Activated CD8-positive, alpha-beta memory T cell treated with anti-CD3 and anti-CD28 coated beads, Interleukin-2, amount 10 ng/mL, durations not matched to agents 7 days and 5 days (primary cell): ENCODE data around the gene ARHGEF10L. TPM values are rescaled to one million over a fixed set of nuclear protein-coding genes. Genes with fewer than 3 reads are reported as not detected.

Experiments
- ATAC-seq: fragments of 150-1000 bp; cut with Tn5 transposase; one replicate; pipeline ENCODE4 v1.10.0; 2021; ENCODE audit warnings: moderate library complexity
- CTCF ChIA-PET: fragments of 350-600 bp; sonication (Branson Sonifier 250); formaldehyde crosslinking; loops from one replicate; lab custom pipeline; 2021; ENCODE audit warnings: antibody characterized with exemption; lab: Charles Lee
- DNase-seq: peaks from one replicate; pipeline ENCODE4 v3.0.0-alpha.2; 2020
- H3K27ac Mint-ChIP-seq: one replicate; pipeline ENCODE4 v1.8.0; 2021; ENCODE audit warnings: mild to moderate bottlenecking, mixed read lengths
- H3K27me3 Mint-ChIP-seq: one replicate; pipeline ENCODE4 v1.8.0; 2021; ENCODE audit warnings: mixed read lengths
- H3K36me3 Mint-ChIP-seq: one replicate; pipeline ENCODE4 v1.8.0; 2021; ENCODE audit warnings: mild to moderate bottlenecking, mixed read lengths
- H3K4me1 Mint-ChIP-seq: one replicate; pipeline ENCODE4 v1.8.0; 2021; ENCODE audit warnings: mixed read lengths
- H3K4me3 Mint-ChIP-seq: one replicate; pipeline ENCODE4 v1.8.0; 2021; ENCODE audit warnings: mild to moderate bottlenecking, moderate library complexity, mixed read lengths
- H3K9me3 Mint-ChIP-seq: one replicate; pipeline ENCODE4 v1.8.0; 2022; ENCODE audit warnings: low read depth, mixed read lengths
- total RNA-seq, 2 experiments: library from RNA; stranded (reverse); gene quantifications; one replicate each; pipeline ENCODE4 v1.2.3, GENCODE V29; 2021

ARHGEF10L gene
- total RNA-seq, 2 experiments from 2014 or later: not detected

DNA sequence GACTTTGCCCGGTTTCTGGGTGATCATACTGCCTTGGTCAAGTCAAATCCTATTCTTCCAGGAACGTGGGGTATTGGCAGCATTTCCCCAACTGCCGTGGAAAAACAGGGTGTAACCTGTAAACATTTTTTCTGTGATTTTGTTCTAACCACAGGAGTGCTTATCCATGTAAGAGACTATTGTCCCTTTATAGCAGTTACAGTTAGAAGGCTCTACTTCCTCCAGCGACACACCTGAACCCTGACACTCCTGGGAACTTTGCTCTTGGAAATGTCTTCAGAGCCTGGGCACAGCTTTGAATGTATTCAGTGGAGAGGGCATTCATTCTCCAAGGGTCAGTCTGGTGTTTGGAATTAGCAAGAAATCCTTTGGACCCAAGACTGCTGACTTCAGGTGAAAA is 26.4 kb upstream of the ARHGEF10L start:
- DNase-seq (no peak), ATAC-seq (no peak)
- Mint-ChIP-seq H3K27ac (no peak overlapping the region), H3K4me3 (no peak overlapping the region), H3K27me3 (peaks cover 17% of the 10 kb centered on the region), H3K9me3 (no peaks in the 10 kb centered on the region), H3K4me1 (no peaks in the 10 kb centered on the region), H3K36me3 (no peaks in the 10 kb centered on the region)
- CTCF ChIA-PET: no interaction called here

DNA sequence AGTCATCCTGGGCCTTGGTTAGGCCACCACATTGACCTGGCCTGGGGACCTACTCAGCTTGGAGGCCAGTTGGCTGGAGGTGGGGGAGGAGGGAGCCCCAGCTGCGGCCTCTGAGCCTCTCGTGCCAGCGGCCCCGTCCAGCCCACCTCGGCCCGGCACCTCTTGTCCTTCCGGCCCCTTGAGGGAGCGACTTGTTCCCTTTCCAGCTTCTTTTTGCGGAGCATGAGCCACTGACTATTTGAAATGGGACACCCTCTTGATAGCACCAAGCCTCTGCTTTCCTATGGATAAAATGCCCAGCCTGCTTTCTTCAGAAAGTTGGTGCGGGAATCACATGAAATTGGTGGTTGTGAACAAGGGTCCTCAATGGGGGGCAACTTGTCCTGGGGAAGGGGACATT is 24.7 kb upstream of the ARHGEF10L start:
- H3K4me1 Mint-ChIP-seq: no peaks in the 10 kb centered on the region
- peaks cover 17% of the 10 kb centered on the region for H3K27me3 Mint-ChIP-seq
- DNase-seq: no peak
- H3K36me3 Mint-ChIP-seq: no peaks in the 10 kb centered on the region
- H3K9me3 Mint-ChIP-seq: no peaks in the 10 kb centered on the region
- H3K27ac Mint-ChIP-seq: no peak overlapping the region
- no peak overlapping the region for H3K4me3 Mint-ChIP-seq
- CTCF ChIA-PET: no interaction called here
- no peak for ATAC-seq

DNA sequence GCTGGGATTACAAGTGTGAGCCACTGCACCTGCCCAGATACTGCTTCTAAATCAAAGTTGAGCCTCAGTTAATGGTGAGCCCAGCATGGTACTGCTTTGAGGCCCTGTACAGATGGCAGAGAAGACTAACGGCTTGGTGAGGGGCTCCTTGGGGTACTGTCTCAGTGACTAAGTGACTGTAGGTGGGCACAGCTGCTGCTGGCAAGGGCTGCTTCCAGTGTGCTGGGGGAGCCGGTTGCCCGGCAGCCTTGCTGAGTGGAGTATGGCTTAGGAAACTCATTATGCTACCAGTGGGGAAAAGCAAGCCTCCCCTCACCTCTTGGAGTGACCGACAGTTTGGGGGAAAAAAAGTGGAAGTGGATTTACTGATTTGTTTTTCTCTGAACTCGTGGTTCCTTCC is 23.6 kb upstream of the ARHGEF10L start:
- H3K4me1 Mint-ChIP-seq: no peaks in the 10 kb centered on the region
- H3K27me3 Mint-ChIP-seq: peaks cover 17% of the 10 kb centered on the region
- CTCF ChIA-PET: no interaction called here
- no peak overlapping the region for H3K27ac Mint-ChIP-seq
- H3K36me3 Mint-ChIP-seq: no peaks in the 10 kb centered on the region
- DNase-seq (no peak), ATAC-seq (no peak)
- H3K9me3 Mint-ChIP-seq: no peaks in the 10 kb centered on the region
- H3K4me3 Mint-ChIP-seq: no peak overlapping the region

DNA sequence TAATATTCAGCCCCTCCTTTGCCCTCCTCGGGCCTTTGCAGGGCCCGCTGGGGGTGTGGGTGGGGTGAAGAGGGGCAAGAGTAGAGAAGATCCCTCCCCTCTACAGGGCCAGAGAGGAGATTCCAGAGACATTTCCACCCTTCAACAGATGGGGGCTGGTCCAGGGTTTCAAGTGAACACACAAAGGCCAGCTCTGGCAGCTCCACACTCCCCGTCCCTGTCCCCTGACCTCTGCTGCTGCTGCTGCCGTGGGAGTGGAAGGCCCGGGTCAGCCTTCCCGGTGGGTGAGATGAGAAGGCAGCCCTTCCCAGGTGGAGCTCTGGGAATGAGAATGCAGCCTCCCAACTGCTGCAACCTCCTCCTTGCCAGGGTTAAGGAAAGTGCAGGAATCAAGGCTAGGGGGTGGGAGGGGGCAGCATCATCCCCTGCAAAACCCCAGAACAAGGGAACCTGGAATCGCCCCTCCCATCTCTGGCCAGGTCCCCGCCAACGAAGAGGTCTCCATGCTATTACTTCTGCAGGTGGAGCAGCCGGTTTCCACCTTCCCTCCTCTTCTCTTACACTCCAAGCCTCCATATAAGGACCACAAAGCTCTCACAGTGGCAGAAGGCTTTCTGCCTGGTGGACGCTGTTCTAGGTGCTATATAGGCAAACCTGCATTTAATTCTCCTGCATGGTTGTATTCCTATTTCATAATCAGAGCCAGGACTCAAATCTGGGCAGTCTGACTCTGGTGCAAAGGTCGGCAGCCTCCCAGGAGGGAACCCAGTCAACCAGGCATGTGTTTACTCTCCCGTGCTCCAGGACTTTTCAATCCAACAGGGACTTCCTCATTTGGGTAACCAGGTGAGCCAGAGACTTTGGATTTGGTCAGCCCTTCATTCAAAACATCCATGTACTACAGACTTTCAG is 22.9 kb upstream of the ARHGEF10L start:
- ATAC-seq (no peak), DNase-seq (no peak)
- Mint-ChIP-seq H3K9me3 (no peaks in the 10 kb centered on the region), H3K27me3 (peaks cover 17% of the 10 kb centered on the region), H3K4me1 (no peaks in the 10 kb centered on the region), H3K4me3 (no peak overlapping the region), H3K36me3 (no peaks in the 10 kb centered on the region), H3K27ac (no peak overlapping the region)
- CTCF ChIA-PET: no interaction called here

DNA sequence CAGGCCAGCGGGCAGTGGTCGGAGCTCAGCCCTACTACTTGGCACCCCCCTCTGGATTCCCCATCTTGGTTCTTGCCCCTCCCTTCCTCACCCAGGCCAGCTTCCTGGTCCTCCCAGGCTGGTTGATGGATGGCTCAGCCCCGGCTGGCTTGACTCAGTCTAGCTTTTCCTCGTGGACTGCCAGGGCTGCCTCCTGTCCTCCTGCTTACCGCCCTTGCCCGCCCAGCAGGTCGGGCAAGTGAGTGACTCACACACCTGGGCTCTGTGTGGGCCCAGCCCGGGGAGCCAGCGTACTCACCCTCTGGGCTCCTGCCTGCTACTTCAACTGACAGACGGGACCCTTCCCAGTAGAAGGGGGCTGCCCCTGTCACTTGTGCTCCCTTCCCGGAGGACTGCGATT is 19.5 kb upstream of the ARHGEF10L start:
- no peak overlapping the region for H3K27ac Mint-ChIP-seq
- H3K36me3 Mint-ChIP-seq: no peaks in the 10 kb centered on the region
- CTCF ChIA-PET: no interaction called here
- H3K4me3 Mint-ChIP-seq: no peak overlapping the region
- DNase-seq (no peak), ATAC-seq (no peak)
- no peaks in the 10 kb centered on the region for H3K4me1 Mint-ChIP-seq
- peaks cover 14% of the 10 kb centered on the region for H3K27me3 Mint-ChIP-seq
- H3K9me3 Mint-ChIP-seq: no peaks in the 10 kb centered on the region

DNA sequence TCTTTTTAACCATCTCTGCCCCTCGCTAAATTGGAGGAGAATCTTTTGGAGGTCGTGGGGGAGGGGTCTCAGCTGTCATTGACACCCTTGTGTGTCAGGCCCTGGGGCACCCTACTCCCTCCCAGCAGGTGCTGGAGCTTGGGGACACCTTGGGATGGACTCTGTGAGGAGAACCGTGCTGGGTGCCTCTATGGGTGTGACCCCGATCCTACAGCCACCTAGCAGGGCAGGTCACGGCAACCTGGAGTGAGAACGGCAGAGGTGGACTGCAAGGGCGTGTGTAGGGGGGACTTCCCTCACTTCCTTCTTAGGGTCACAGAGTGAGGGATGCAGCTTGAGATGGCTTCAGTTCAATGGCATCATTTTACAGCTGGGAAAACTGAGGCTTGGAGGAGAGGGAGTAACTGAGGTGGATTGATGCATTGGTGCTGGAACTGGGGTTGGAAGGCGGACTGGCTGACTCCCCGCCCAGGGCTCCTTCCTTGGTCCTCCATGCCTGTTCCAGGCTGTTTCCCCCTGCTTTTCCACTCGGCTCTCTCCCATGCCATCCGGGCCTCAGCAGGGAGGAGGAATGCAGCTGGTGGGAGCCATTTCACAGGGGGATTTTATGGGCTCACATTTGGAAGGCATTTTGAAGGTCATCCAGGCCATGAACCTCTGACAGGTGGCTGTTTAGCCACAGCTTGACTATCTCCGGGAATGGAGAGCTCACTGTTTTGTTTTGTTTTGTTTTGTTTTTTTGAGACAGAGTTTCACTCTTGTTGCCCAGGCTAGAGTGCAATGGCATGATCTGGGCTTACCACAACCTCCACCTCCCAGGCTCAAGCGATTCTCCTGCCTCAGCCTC is 18.8 kb upstream of the ARHGEF10L start:
- DNase-seq (no peak), ATAC-seq (no peak)
- H3K4me1 Mint-ChIP-seq: no peaks in the 10 kb centered on the region
- H3K36me3 Mint-ChIP-seq: no peaks in the 10 kb centered on the region
- no peak overlapping the region for H3K4me3 Mint-ChIP-seq
- CTCF ChIA-PET: no interaction called here
- H3K9me3 Mint-ChIP-seq: no peaks in the 10 kb centered on the region
- peaks cover 13% of the 10 kb centered on the region for H3K27me3 Mint-ChIP-seq
- no peak overlapping the region for H3K27ac Mint-ChIP-seq

DNA sequence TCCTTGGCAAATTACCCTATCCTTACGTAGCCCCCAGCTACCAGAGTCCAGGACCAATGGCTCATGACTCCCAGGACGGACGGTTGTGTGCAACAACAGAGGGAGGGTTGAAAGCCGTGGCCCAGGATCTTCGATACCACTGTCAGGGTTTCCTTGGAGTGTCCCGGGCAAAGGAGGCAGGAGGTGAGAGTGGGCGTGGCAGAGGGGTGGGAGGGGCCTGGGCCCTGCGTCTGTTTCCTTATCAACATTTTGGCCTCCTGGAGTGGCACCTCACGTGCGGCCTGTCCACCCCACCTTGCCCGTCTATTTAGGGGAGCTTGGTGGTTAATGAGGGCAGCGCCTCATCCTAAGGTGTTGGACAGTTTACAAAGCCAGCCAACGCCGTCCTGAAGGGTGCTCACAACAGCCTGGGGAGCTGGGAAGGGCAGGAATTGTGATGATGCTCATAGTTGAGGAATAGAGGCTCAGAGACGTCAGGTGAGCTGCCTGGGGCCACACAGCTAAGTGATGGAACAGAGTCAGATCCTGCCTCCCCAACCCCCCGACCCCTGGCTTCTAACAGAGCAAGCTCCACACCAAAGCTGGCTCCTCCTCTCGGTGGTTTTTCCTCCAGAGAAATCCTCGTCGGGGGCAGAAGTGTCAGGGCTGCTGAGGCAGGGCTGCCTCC is 17.4 kb upstream of the ARHGEF10L start:
- CTCF ChIA-PET: no interaction called here
- Mint-ChIP-seq H3K36me3 (no peaks in the 10 kb centered on the region), H3K4me3 (no peak overlapping the region), H3K27me3 (peaks cover 4% of the 10 kb centered on the region), H3K9me3 (no peaks in the 10 kb centered on the region), H3K4me1 (no peaks in the 10 kb centered on the region), H3K27ac (no peak overlapping the region)
- DNase-seq (no peak), ATAC-seq (no peak)

DNA sequence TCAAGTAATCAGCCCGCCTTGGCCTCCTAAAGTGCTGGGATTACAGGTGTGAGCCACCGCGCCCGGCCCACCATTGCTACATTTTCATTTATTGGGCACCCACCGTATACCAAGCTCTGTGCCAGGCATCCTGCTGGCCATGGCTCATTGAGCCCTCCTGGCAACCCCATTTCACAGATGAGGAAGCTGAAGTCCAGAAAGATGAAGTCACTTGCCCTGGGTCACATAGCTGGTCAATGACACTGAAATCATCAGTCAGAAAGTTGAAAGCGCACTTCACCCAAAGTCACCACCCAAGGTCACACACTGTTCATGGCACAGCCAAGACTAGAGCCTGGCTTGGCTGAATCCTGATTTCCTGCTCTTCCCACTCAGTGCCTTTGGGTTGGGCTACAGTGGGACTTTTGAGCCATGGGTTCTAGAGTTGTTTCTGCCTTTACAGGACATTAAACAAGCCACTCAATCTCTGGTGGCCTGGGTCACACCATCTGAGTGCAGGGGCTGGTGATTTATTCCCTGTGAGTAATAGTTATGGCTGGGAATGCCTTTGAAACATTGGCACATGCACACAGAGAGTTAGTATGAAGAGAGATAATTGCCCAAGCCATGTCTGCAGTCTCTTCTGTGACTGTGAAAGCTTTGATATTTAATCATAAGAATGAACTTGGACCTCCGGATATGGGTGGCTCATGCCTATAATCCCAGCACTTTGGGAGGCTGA is 16.0 kb upstream of the ARHGEF10L start:
- Mint-ChIP-seq H3K4me1 (no peaks in the 10 kb centered on the region), H3K4me3 (no peak overlapping the region), H3K27ac (no peak overlapping the region), H3K36me3 (no peaks in the 10 kb centered on the region), H3K9me3 (no peaks in the 10 kb centered on the region), H3K27me3 (peaks cover 4% of the 10 kb centered on the region)
- DNase-seq (no peak), ATAC-seq (no peak)
- CTCF ChIA-PET: no interaction called here

DNA sequence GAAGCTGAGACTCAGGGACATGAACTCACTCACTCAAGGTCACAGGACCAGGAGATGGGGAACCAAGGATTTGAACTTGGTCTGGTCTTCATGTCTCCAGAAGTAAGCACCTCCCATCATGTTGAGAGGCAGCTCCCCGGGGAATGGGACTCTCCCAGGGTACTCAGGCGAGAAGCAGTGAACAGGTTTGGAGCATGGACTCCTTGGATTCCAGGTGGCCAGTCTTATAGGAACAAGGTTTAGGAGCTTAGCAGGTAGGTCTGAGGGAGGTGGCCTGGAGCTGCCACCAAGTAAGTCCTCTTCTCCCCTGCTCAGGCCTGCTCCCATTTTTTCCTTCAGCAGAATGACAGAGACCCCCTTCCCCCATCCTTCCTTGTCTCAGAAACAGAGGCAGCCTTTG is 14.9 kb upstream of the ARHGEF10L start:
- no peak for ATAC-seq
- no peak for DNase-seq
- no peaks in the 10 kb centered on the region for H3K4me1 Mint-ChIP-seq
- H3K27ac Mint-ChIP-seq: no peak overlapping the region
- no peak overlapping the region for H3K4me3 Mint-ChIP-seq
- H3K27me3 Mint-ChIP-seq: peaks cover 7% of the 10 kb centered on the region
- H3K36me3 Mint-ChIP-seq: no peaks in the 10 kb centered on the region
- CTCF ChIA-PET: no interaction called here
- H3K9me3 Mint-ChIP-seq: no peaks in the 10 kb centered on the region

DNA sequence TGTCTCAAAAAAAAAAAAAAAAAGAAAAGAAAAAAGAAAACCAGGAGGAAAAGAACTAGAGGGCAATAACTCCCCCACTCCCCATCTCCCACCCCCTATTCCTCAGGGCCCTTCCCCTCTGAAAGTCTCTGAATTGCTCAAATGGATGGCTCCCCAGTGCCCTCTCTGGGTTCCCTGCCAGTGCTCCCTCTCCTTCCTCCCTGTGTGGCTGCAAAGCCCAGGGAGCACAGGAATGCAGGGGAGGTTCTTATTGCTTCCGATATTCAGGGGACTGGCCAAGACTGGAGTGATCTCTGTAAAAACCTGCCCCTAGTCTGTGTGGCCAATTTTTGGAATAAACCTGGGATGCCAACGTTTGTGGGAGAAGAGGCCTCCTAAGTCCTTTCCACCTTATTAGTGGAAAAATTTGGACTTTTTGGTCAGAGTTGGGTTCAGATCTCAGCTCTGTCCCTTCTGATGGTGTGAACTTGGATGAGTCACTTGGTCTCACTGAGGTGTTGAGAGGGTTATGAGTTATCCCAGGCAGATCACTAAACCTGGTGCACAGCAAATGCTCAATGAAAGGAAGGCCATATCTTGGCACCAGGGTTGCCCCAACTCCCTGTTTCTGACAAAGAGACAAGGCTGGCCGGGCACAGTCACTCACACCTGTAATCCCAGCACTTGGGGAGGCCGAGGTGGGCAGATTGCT is 13.4 kb upstream of the ARHGEF10L start:
- no peak overlapping the region for H3K4me3 Mint-ChIP-seq
- ATAC-seq: no peak
- H3K27me3 Mint-ChIP-seq: peaks cover 7% of the 10 kb centered on the region
- H3K4me1 Mint-ChIP-seq: no peaks in the 10 kb centered on the region
- H3K27ac Mint-ChIP-seq: no peak overlapping the region
- no peaks in the 10 kb centered on the region for H3K36me3 Mint-ChIP-seq
- no peaks in the 10 kb centered on the region for H3K9me3 Mint-ChIP-seq
- DNase-seq: no peak
- CTCF ChIA-PET: no interaction called here

DNA sequence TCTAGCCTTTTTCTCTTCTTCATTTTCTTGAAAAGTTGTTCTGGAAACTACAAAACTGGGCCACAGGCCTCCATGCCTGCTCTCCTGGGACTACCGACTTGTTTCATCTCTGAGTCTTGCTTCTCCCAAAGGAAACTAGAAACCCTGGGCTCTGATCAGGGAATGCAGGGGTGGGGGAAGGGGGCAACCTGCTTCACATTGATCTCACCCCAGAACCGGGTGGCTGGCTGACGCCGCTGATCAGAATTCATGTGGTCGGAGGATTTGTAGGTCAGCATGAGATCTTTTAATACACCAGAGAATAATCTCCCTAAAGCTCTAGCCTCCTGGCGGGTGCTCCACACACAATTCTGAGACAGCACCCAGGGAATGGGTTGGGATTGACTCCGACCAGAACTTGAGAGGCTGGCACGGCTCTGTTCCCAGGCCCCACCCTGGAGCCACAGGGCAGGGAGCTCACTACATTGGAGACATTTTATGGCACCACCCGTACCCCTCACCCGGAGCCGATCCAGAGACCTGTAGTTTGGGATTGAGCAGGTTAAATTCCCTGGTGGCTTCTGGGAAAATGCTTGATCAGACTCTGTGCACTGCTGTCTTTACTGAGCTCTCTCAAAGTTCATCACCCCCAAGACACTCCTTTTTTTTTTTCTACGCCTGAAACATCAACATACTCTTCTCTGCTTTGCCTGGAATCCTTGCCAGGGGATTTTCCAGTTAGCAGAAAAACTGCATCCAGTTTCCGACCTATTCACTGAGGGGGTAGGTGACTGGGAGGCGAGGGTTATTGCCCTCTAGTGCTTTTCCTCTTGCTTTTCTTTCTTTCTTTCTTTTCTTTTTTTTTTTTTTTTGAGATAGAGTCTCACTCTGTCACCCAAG is 12.2 kb upstream of the ARHGEF10L start:
- DNase-seq: no peak
- Mint-ChIP-seq H3K4me3 (no peak overlapping the region), H3K27me3 (peaks cover 7% of the 10 kb centered on the region), H3K9me3 (no peaks in the 10 kb centered on the region), H3K27ac (no peak overlapping the region), H3K4me1 (no peaks in the 10 kb centered on the region), H3K36me3 (no peaks in the 10 kb centered on the region)
- no peak for ATAC-seq
- CTCF ChIA-PET: no interaction called here

DNA sequence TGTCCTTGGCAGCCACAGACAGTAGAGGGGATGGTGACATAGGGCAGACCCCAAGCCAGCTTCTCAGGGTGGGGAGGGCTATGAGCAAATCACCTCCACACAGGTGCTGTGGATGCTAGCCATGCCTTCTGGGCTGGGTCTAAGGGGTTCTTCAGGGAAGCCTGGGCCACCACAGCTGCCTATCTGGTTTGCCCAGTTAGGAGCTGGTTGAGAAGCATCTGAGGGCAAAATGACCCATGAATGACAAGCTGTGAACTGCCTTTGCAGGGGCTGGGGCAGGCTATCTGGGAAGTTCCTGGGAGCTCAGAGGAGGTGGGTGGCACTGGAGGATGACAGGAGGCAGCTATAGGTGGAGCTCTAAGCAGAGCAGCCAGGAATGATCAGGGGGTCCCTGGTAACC is 10.1 kb upstream of the ARHGEF10L start:
- peaks cover 7% of the 10 kb centered on the region for H3K27me3 Mint-ChIP-seq
- CTCF ChIA-PET: no interaction called here
- no peaks in the 10 kb centered on the region for H3K36me3 Mint-ChIP-seq
- no peak overlapping the region for H3K27ac Mint-ChIP-seq
- no peak overlapping the region for H3K4me3 Mint-ChIP-seq
- no peak for DNase-seq
- no peak for ATAC-seq
- H3K4me1 Mint-ChIP-seq: no peaks in the 10 kb centered on the region
- H3K9me3 Mint-ChIP-seq: no peaks in the 10 kb centered on the region
